HCT116 (cell line): ENCODE results near the gene TCF7L2. TPM values are rescaled to one million over a fixed set of nuclear protein-coding genes. Genes with fewer than 3 reads are reported as not detected.
A peak's percentile ranks its signal among the peaks of the same experiment; 100 is the strongest.

Experiments
- ATAC-seq: fragments of 200-7000 bp; cut with Tn5 transposase; 2 replicates; pipeline ENCODE4 v1.9.1; 2020; ENCODE audit warnings: mild to moderate bottlenecking, moderate library complexity
- BruUV-seq: library from RNA; stranded (reverse); fragments of 400-500 nt; replicated peaks from 2 replicates; lab custom pipeline; 2021; lab: Mats Ljungman, UMichigan
- CTCF ChIA-PET: fragments of 300-600 bp; sonication (Branson Sonifier 250); formaldehyde crosslinking; loops from one replicate; lab custom pipeline; 2021; ENCODE audit warnings: antibody characterized with exemption; lab: Charles Lee
- POLR2A ChIA-PET: fragments of 300-600, 350-600 bp; sonication (Branson Sonifier 250); formaldehyde crosslinking; loops from one replicate; lab custom pipeline; 2021; ENCODE audit warnings: antibody characterized with exemption; lab: Charles Lee
- RAD21 ChIA-PET, 2 experiments: fragments of 300-600 bp; sonication (Branson Sonifier 250); formaldehyde crosslinking; loops; one replicate each; lab custom pipeline; 2023; ENCODE audit warnings: low total read pairs in 2 of 2; ENCODE audit not compliant: uncharacterized antibody in 2 of 2, unreplicated experiment in 2 of 2, low non-redundant PET in 1 of 2; lab: Charles Lee
- DNase-seq: peaks from one replicate; pipeline ENCODE4 v3.0.0-alpha.2; 2010; ENCODE audit warnings: low read depth, low spot score
- H2AFZ ChIP-seq: fragments of 200-600 bp; shearing (Covaris generic), sonication (generic); 2 replicates; pipeline ENCODE4 v1.6.1; 2017; ENCODE audit warnings: low read depth, mixed run types, mixed read lengths, antibody characterized with exemption, low read length; ENCODE audit not compliant: poor library complexity, severe bottlenecking
- H3K27ac ChIP-seq: 2 replicates; pipeline ENCODE4 v1.5.1; 2012; ENCODE audit warnings: low read depth, low read length
- H3K27me3 ChIP-seq: fragments of 200-600 bp; sonication (generic); 2 replicates; pipeline ENCODE4 v1.6.1; 2016; ENCODE audit warnings: mixed run types, low read length, mixed read lengths; ENCODE audit not compliant: insufficient read depth
- H3K36me3 ChIP-seq, 2 experiments: fragments of 200-500 bp in 1 of 2; fragments of 200-600 bp in 1 of 2; sonication (Bioruptor generic) in 1 of 2; sonication (generic) in 1 of 2; 2 replicates each; pipeline versions ENCODE4 v1.5.1 to v1.6.1; 2014 to 2016; ENCODE audit warnings: low read length in 2 of 2, inconsistent platforms in 1 of 2, mixed read lengths in 1 of 2, mixed run types in 1 of 2; ENCODE audit not compliant: insufficient read depth in 2 of 2, control insufficient read depth in 1 of 2
- H3K4me1 ChIP-seq, 2 experiments: fragments of 200-600 bp in 1 of 2; sonication (generic) in 1 of 2; 2 replicates each; pipeline versions ENCODE4 v1.5.1 to v1.6.1; 2012 to 2017; ENCODE audit warnings: low read length in 2 of 2, inconsistent platforms in 1 of 2, mild to moderate bottlenecking in 1 of 2, mixed read lengths in 1 of 2, mixed run types in 1 of 2, moderate library complexity in 1 of 2; ENCODE audit not compliant: insufficient read depth in 2 of 2, control insufficient read depth in 1 of 2
- H3K4me2 ChIP-seq: fragments of 200-600 bp; sonication (generic); 2 replicates; pipeline ENCODE4 v1.6.1; 2017; ENCODE audit warnings: mixed run types, low read length, mixed read lengths
- H3K4me3 ChIP-seq, 2 experiments: fragments of 200-600 bp in 1 of 2; sonication (generic) in 1 of 2; replicated peaks in 1 of 2; 2 replicates each; pipeline ENCODE4 v1.5.1; 2011 to 2016; ENCODE audit warnings: low read length in 2 of 2, control low read depth in 1 of 2, low read depth in 1 of 2, mild to moderate bottlenecking in 1 of 2, mixed read lengths in 1 of 2, mixed run types in 1 of 2
- H3K79me2 ChIP-seq: fragments of 200-600 bp; sonication (generic); 2 replicates; pipeline ENCODE4 v1.6.1; 2017; ENCODE audit warnings: mild to moderate bottlenecking, mixed run types, low read length, moderate library complexity, mixed read lengths; ENCODE audit not compliant: insufficient read depth
- H3K9ac ChIP-seq: fragments of 200-600 bp; sonication (generic); 2 replicates; pipeline ENCODE4 v1.6.1; 2016; ENCODE audit warnings: low read length, mixed read lengths
- H3K9me2 ChIP-seq: fragments of 200-600 bp; sonication (generic), shearing (Covaris generic); 2 replicates; pipeline ENCODE4 v1.6.1; 2017; ENCODE audit warnings: mixed run types, mild to moderate bottlenecking, moderate library complexity; ENCODE audit not compliant: insufficient read depth
- H3K9me3 ChIP-seq, 2 experiments: fragments of 200-500 bp in 1 of 2; fragments of 200-600 bp in 1 of 2; sonication (Bioruptor generic) in 1 of 2; sonication (generic) in 1 of 2; 2 replicates each; pipeline ENCODE4 v1.6.1; 2014 to 2017; ENCODE audit warnings: low read length in 2 of 2, mixed read lengths in 2 of 2, inconsistent platforms in 1 of 2, low read depth in 1 of 2, mild to moderate bottlenecking in 1 of 2, mixed run types in 1 of 2, moderate library complexity in 1 of 2; ENCODE audit not compliant: control insufficient read depth in 1 of 2, insufficient read depth in 1 of 2
- H4K20me1 ChIP-seq: fragments of 200-600 bp; sonication (generic), shearing (Covaris generic); 2 replicates; pipeline ENCODE4 v1.6.1; 2017; ENCODE audit warnings: mixed run types, mild to moderate bottlenecking, moderate library complexity; ENCODE audit not compliant: insufficient read depth
- CTCF ChIP-seq, 3 experiments: fragments of 200-600 bp in 1 of 3; sonication (generic) in 1 of 3; IDR thresholded peaks in 2 of 3; conservative IDR thresholded peaks in 1 of 3; 2 replicates each; pipeline ENCODE4 v1.5.1; 2012 to 2017; ENCODE audit warnings: low read depth in 2 of 3, low read length in 2 of 3, antibody characterized with exemption in 1 of 3, borderline replicate concordance in 1 of 3, control low read depth in 1 of 3, mild to moderate bottlenecking in 1 of 3, mixed read lengths in 1 of 3, mixed run types in 1 of 3, moderate library complexity in 1 of 3; ENCODE audit not compliant: insufficient read depth in 1 of 3
- EZH2 ChIP-seq: fragments of 200-600 bp; sonication (generic); IDR thresholded peaks from 2 replicates; pipeline ENCODE4 v1.6.1; 2017; ENCODE audit warnings: antibody characterized with exemption, mixed run types
- EZH2phosphoT487 ChIP-seq: fragments of 200-600 bp; IDR thresholded peaks from 2 replicates; pipeline ENCODE4 v1.6.1; 2018; ENCODE audit warnings: antibody characterized with exemption, borderline replicate concordance
- RAD21 ChIP-seq: IDR thresholded peaks from 2 replicates; pipeline ENCODE4 v1.6.1; 2012; ENCODE audit warnings: low read depth, mild to moderate bottlenecking
- REST ChIP-seq: IDR thresholded peaks from 2 replicates; pipeline ENCODE4 v1.6.1; 2012; ENCODE audit warnings: low read depth
- SP1 ChIP-seq: IDR thresholded peaks from 2 replicates; pipeline ENCODE4 v1.6.1; 2012; ENCODE audit warnings: low read depth
- ZFX ChIP-seq: fragments of 450-650 bp; IDR thresholded peaks from 2 replicates; pipeline ENCODE4 v1.6.1; 2017
- ZNF274 ChIP-seq: fragments of 200-500 bp; sonication (Bioruptor generic); IDR thresholded peaks from 2 replicates; pipeline ENCODE4 v1.6.1; 2014; ENCODE audit warnings: mild to moderate bottlenecking, low read depth, low read length, inconsistent platforms
- intact Hi-C: fragments of 100-400 bp; cut with micrococcal nuclease; formaldehyde crosslinking; loops from 2 replicates; pipeline ENCODE4 v1.10.0; 2022
- total RNA-seq: library from RNA; stranded (reverse); gene quantifications from one replicate; pipeline ENCODE4 v1.2.1, GENCODE V29; 2021; ENCODE audit not compliant: unreplicated experiment

Gene TCF7L2
- total RNA-seq, 1 experiment from 2014 or later: 164 TPM

GRCh38 chr10:113108194-113108835, 158.3 kb downstream of the TCF7L2 start:
- Histone ChIP-seq H3K27ac (no peak overlapping the region), H3K9ac (no peak overlapping the region), H3K4me1 (peaks cover 14 to 38% of the 10 kb centered on the region in 2 experiments; a peak in 3 of 4 replicates), H3K79me2 (peaks cover 97% of the 10 kb centered on the region), H3K4me3 (no peak overlapping the region), H3K27me3 (no peaks in the 10 kb centered on the region), H3K9me3 (no peaks in the 10 kb centered on the region), H4K20me1 (peaks cover 35% of the 10 kb centered on the region), H3K4me2 (no peak overlapping the region), H3K9me2 (no peaks in the 10 kb centered on the region), H3K36me3 (peaks cover 8 to 34% of the 10 kb centered on the region in 2 experiments; a peak in 3 of 4 replicates), H2AFZ (no peak overlapping the region)
- intact Hi-C loops: loop anchor here (1.0 kb wide), 1 partner anchor 633 kb away; no protein-coding TSS in a partner anchor
- ChIA-PET POLR2A (no interaction called here), CTCF (interaction anchor here (1.3 to 1.6 kb wide), 2 partner anchors 15 to 620 kb away, joined by 3 to 4 read pairs; no protein-coding TSS in a partner anchor), RAD21 (no interaction called here)
- TF ChIP-seq SP1 (no peak), ZFX (no peak), EZH2phosphoT487 (no peak), RAD21 (peak; percentile 71), EZH2 (no peak), CTCF (IDR thresholded peaks at IDR 0.05 in 2 of 3, conservative IDR thresholded peaks at IDR 0.05 in 1 of 3; ENCODE audit: borderline replicate concordance in 1 of 3, insufficient read depth in 1 of 3, low read depth in 2 of 3, low read length in 2 of 3) (peak in 2 of 3 experiments; percentile 94 to 98; a peak in 5 of 6 replicates), ZNF274 (no peak), REST (no peak)
- DNase-seq: no peak
- BruUV-seq: no TSS peak
- peak; percentile 87 for ATAC-seq
